Lung microvascular endothelial cell (primary cell): ENCODE measurements around the gene DOCK4. TPM values are rescaled to one million over a fixed set of nuclear protein-coding genes. Genes with fewer than 3 reads are reported as not detected.
"Not testable (repeated sequence)": the region's sequence is repeated elsewhere in the genome, so short reads cannot be mapped to it uniquely, and the experiment has no call there.

Experiments used
- DNase-seq, 2 donors: peaks; one replicate each; pipeline versions ENCODE4 v3.0.0 to v3.0.0-alpha.2; 2010; ENCODE audit warnings: low read depth in 2 of 2
- total RNA-seq: library from RNA; depleted of rRNA; stranded (reverse); fragments of >200 nt; gene quantifications from 2 replicates; pipeline ENCODE4 v1.2.1, GENCODE V29; 2014

Gene DOCK4
- total RNA-seq, result 57.1 and 58.6 TPM in 2 replicates

DNA sequence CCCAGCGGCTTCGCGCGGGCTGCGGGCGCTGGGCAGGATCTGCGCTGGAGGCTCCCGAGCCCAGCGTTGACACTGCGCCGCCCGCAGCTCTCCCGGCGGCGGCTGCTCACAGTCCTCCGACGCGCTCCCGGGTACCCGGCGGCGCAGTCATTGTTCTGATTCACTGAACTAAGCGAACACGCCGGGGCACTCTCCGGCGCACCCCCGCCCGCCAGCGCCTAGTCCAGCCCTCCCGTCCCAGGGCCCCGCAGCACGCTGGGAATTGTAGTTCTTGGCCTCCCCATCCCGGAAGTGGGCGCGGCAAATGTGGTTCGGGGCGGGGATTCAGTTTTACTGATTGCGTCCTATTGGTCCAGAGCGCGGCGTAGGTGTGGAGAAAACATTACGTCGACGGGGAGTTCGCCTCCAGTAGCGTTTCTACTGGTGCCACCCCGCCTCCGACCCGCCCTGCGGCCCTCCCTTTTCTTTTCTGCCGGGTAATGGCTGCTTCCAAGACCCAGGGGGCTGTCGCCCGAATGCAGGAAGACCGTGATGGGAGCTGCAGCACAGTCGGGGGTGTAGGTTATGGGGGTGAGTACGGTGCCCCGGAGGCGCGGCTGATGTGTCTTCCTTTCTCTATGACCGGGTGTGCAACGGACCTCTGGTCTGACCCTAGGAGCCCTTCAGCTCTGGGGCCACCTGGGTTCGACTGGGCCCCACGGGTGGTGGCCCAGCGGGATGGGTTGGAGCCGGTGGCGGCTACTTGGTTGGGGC lies at the start of gene DOCK4, which contains the start of gene ZNF277:
Gene DOCK4 (minus strand): TSS at position 162 of the 753 bp plus-strand sequence. CDS start 261 bp downstream, outside the sequence.
Gene ZNF277 (plus strand): TSS at position 458 of the 753 bp plus-strand sequence. CDS start 22 bp downstream, at position 480.
- DNase-seq, result peak; percentile 99

DNA sequence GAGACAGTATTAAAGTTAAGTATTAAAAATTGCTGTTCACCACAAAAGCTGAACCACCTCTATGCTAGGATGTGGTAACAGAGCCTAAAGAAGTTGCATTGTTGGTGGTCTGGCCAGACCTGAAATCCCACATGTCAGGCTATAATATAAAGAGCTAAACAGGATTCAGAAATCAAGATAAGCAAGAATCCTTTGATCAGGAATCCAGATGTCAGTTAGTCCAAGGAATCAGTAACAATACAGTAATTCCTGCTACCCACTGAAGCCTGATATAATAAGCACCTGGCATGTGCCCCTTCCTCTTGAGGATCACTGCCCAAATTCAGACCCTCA lies 49.2 kb upstream of the DOCK4 start:
- DNase-seq, result no peak

GRCh38 chr7:112254709-112255387 lies 48.6 kb upstream of the DOCK4 start:
- DNase-seq, result no peak

DNA sequence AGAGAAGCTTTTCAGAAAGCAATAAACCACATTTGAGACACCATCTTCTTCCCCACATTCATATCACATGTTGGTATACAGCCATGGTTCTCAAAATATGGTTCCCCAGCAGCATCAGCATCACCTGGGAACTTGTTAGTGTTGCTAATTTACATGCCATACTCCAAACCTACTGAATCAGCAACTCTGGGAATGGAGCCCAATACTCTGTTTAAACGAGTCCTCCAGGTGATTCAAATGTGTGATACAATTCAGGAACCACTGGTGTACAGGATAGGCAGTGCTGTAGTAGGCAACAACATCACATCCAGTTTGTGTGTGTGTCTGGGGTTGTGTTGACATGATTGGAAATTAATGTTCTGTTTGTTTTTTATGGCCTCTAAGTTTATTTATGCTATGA lies 48.0 kb upstream of the DOCK4 start:
- DNase-seq, result no peak

- DNase-seq, result no peak
Observed at GRCh38 chr7:112252691-112253090, 46.5 kb upstream of the DOCK4 start.

- DNase-seq, result no peak
Observed at GRCh38 chr7:112252141-112252540, 45.9 kb upstream of the DOCK4 start.

GRCh38 chr7:112249967-112250366 lies 43.8 kb upstream of the DOCK4 start:
- not testable (repeated sequence) for DNase-seq

DNA sequence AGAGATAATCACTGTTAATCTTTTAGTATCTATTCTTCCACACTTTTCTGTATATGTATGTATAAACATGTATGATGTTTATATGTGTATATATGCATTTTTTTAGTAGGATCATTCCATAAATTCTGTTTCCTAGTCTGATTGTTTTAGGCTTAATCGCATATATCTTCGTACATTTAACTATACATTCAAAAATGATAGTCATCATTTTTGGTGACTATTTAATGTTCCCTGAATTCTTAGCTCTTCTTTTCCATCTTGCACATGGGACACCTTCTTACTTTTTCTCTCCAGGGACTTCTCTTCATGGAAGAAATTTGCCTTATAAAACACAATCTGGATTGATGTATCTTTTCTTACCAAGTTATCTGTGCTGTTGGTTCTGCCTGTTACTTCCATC lies 42.4 kb upstream of the DOCK4 start:
- no peak for DNase-seq

DNA sequence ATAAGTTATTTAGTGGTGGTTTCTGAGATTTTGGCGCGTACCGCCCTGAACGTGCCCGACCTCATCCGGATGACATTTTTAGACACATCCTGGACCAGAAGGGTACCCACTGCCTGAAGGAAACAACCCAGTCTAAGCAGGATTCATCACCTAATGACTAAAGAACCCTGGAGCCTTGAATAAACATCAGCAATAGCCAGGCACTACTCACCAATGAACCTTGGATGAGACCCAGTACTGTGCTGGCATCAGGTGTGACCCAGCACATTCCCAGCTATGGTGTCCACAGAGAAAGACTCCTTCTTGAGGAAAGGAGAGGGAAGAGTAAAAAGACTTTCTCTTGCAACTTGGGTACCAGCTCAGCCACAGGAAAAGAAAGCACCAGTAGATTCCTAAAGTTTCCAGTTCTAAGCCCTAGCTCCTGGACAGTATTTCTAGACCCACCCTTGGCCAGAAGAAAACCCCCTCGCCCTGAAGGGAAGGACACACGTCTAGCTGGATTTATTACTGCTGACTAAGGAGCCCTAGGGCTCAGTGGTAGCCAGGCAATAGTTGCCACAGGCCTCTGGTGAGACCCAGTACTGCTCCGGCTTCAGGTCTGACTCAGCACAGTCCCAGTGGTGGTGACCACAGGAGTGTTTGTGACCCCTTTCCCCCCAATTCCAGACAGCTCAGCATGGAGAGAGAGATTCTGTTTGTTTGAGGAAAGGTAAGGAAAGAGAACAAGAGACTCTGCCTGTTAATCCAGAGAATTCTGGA lies 32.8 kb upstream of the DOCK4 start:
- no peak for DNase-seq

GRCh38 chr7:112238330-112238729 lies 32.1 kb upstream of the DOCK4 start:
- no peak for DNase-seq

GRCh38 chr7:112236597-112236996 lies 30.4 kb upstream of the DOCK4 start:
- DNase-seq, result no peak

- DNase-seq, result no peak
Observed at GRCh38 chr7:112234147-112234546, 27.9 kb upstream of the DOCK4 start.

DNA sequence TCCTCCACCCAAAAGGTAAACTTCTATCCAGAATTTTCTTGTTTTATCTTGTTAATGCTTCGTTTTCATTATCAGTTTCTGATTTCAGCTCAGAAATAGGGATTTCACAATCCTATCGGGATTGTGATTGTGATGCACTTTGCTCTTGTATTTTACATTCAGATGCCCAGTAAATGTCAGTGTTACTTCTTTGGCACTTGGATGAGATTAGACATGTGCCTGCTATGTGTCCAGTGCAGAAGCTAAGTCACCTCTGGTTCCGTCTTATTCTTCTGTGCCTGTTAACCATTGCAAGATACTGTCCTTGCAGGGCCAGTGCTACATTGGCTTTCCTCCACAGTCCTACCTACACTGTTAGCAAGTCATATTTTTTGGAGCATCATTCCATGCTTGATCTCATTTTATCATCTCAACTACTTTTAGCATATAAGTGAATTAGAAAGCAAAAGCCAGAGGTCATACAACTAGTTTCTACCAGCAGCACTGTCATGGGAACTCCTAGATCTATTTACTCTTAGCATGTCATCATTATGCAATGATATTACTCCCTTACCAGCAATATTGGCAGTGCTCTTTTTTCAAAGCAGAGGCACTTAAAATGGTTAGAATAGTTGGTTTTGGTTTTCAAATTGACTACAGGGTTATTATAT lies 27.0 kb upstream of the DOCK4 start:
- DNase-seq, result no peak

- no peak for DNase-seq
Observed at GRCh38 chr7:112232212-112232978, 26.2 kb upstream of the DOCK4 start.

DNA sequence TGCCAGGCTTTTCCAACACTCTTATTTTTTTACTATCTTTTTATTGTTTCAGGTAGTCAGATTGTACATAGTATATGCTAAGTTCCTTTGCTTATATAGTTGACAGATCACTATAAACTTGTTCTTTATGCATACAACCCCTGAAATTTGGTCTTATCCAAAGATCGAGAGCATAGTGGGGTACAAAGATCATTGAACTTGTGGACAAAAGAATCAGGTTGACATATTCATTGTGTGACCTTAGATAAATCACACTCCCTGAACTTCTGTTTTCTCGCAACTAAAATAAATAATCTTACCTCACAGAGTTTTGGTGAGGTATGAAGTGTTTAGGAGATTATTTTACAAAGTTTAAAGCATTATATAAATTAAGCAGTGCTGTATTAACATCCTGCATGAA lies 22.4 kb upstream of the DOCK4 start:
- no peak for DNase-seq

DNA sequence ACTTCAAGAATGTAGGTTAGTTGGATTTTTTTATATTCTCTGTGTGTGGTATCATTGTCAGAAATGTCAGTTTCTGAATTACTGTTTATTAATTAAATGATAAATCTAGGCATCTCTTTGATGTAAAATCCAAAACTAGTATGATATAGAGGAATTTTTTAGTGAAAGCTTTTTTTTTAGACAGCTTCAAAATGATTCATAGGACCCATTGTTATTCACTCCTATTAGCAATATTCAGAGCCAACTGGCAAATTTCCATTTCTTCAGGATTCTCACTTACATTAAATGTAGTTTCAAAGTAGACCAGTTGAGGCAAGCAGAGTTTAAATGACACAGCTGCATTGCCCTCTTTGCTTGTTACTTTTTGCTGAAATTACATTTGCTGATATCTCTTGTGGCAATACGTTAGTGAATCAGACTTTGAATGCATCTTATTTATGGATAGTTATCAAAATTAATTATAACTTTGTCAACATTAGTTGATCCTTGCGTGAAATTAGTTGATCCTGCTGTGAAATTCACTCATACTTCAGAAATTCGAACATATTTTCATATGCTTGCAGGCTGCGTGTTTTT lies 20.6 kb upstream of the DOCK4 start:
- DNase-seq, result peak; percentile 76 to 77

- DNase-seq, result peak in 1 of 2 donors; percentile 5
Observed at GRCh38 chr7:112225006-112225405, 18.8 kb upstream of the DOCK4 start.

DNA sequence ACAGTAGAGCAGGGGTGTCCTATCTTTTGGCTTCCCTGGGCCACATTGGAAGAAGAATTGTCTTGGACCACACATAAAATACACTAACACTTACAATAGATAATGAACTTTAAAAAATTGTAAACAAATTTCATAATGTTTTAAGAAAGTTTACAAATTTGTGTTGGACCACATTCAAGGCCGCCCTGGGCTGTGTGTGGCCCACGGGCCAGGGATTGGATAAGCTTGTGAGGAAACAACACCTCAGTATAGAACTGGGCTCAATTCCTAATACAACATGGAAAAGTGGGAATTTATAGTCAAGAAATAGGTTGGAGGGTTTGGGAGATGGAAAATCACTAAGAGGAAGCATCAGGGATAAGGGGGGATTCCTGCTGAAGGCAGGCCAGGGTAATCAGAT lies 18.0 kb upstream of the DOCK4 start:
- DNase-seq, result no peak

- peak in 1 of 2 donors; percentile 40 for DNase-seq
Observed at GRCh38 chr7:112223310-112223709, 17.1 kb upstream of the DOCK4 start.

DNA sequence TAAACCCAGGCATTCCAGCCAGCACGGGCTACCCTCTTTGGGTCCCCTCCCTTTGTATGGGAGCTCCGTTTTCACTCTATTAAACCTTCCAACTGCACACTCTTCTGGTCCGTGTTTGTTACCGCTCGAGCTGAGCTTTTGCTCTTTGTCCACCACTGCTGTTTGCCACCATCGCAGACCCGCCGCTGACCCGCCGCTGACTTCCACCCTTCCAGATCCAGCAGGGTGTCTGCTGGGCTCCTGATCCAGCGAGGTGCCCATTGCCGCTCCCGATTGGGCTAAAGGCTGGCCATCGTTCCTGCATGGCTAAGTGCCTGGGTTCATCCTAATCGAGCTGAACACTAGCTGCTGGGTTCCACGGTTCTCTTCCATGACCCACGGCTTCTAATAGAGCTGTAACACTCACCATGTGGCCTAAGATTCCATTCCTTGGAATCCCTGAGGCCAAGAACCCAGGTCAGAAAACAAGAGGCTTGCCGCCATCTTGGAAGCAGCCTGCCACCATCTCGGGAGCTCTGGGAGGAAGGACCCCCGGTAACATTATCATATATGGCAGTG lies 14.8 kb upstream of the DOCK4 start:
- DNase-seq, result no peak
